ENCODE results near the gene UBE2E3.

The UBE2E3 gene

DNA sequence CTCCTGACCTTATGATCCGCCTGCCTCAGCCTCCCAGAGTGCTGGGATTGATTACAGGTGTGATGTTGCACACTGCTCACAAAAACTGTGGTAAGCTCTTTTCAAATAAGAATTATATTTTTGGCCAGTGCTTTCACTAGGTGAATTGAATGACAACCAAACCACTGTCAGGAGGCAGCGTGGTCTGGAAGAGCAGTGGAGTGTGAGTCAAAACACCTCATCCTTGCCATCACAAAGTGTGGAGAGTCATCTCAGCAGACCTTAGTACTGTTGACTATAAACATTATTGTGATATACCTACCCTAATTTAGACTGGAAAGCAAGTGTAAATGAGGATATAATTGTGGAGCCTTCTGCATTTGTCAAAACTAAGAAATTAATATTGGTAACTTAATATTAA is 61.3 kb downstream of the UBE2E3 start:
- TF ChIP-seq, protein P1, sequence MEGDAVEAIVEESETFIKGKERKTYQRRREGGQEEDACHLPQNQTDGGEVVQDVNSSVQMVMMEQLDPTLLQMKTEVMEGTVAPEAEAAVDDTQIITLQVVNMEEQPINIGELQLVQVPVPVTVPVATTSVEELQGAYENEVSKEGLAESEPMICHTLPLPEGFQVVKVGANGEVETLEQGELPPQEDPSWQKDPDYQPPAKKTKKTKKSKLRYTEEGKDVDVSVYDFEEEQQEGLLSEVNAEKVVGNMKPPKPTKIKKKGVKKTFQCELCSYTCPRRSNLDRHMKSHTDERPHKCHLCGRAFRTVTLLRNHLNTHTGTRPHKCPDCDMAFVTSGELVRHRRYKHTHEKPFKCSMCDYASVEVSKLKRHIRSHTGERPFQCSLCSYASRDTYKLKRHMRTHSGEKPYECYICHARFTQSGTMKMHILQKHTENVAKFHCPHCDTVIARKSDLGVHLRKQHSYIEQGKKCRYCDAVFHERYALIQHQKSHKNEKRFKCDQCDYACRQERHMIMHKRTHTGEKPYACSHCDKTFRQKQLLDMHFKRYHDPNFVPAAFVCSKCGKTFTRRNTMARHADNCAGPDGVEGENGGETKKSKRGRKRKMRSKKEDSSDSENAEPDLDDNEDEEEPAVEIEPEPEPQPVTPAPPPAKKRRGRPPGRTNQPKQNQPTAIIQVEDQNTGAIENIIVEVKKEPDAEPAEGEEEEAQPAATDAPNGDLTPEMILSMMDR (IDR thresholded peaks at IDR 0.05; ENCODE audit: insufficient read depth, low read length, missing control alignments), result no peak
- DNase-seq (ENCODE audit: low read depth, low spot score), result no peak
- no peak overlapping the region for H3K4me3 ChIP-seq (ENCODE audit: low read depth, low read length)
- ChIA-PET CTCF (no interaction called here), POLR2A (no interaction called here)

DNA sequence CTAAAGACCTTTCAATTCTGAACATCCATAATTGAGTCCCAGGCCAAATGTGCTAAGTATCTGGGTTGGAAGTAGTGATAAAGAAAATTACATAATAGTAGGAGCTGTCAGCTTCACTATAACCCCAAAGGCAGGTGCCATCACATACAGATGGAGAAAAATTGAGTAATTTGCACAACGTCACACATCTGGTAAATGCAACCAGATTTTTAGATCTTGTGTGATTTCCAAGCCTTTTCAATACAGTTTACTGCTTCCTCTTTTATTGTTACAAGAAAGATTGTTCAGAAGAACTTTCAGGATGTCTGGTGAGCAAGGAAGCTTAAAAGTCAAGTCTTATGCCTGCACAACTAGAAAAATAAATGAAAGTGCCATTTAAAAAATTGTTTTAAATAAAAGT is 62.3 kb downstream of the UBE2E3 start:
- H3K4me3 ChIP-seq (ENCODE audit: low read depth, low read length), result no peak overlapping the region
- POLR2A ChIA-PET, result no interaction called here
- TF ChIP-seq, protein P1 (IDR thresholded peaks at IDR 0.05; ENCODE audit: insufficient read depth, low read length, missing control alignments), result no peak
- no peak for DNase-seq (ENCODE audit: low read depth, low spot score)
- CTCF ChIA-PET, result interaction anchor here (1.0 kb wide), 1 partner anchor 10 kb away, joined by 3 read pairs; no protein-coding TSS in a partner anchor

DNA sequence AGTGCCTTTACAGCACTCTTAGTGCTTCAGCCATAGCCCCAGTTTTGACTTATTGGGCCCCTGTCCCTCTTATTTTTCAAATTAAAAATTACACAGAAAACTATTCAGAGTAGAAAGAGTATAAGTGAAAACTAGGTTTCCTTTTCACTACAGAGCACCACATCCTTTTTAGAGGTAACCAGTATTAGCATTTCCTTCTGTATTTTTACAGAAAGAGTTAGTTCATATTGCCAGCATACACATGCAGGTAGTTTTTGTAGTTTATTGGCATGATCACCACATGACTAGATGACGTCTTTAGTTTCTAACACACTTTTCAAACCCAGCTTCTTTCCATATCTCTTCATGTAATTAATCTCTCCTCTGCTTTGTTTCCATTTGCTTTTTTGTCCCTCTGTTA is 66.4 kb downstream of the UBE2E3 start:
- TF ChIP-seq, protein P1 (IDR thresholded peaks at IDR 0.05; ENCODE audit: insufficient read depth, low read length, missing control alignments), result no peak
- no peak for DNase-seq (ENCODE audit: low read depth, low spot score)
- ChIA-PET POLR2A (no interaction called here), CTCF (interaction anchor here (0.8 to 1.4 kb wide), 2 partner anchors 11 to 29 kb away, joined by 3 read pairs; no protein-coding TSS in a partner anchor)
- no peak overlapping the region for H3K4me3 ChIP-seq (ENCODE audit: low read depth, low read length)

DNA sequence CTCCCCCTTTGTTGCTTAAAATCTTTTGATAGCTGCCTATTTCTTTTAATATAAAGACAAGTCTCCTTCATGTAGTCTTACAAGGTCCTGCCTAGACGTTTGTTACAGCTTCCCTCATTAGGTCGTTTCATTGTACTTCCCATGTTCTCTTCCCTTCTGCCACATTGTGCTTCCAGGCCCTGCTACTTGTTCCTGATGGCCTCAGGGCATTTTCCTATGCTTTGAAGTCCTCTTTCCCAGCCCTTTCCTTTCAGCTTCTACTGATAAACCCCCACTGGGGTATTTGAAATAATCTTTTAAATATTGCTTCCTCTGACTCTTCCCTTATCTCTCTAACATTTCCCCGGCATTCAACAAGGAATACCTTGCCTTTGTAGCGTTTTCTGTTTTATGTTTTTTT is 67.4 kb downstream of the UBE2E3 start:
- ChIA-PET CTCF (interaction anchor here (1.4 kb wide), 1 partner anchor 28 kb away, joined by 3 read pairs; no protein-coding TSS in a partner anchor), POLR2A (no interaction called here)
- TF ChIP-seq, protein P1 (IDR thresholded peaks at IDR 0.05; ENCODE audit: insufficient read depth, low read length, missing control alignments), result no peak
- no peak overlapping the region for H3K4me3 ChIP-seq (ENCODE audit: low read depth, low read length)
- DNase-seq (ENCODE audit: low read depth, low spot score), result no peak

DNA sequence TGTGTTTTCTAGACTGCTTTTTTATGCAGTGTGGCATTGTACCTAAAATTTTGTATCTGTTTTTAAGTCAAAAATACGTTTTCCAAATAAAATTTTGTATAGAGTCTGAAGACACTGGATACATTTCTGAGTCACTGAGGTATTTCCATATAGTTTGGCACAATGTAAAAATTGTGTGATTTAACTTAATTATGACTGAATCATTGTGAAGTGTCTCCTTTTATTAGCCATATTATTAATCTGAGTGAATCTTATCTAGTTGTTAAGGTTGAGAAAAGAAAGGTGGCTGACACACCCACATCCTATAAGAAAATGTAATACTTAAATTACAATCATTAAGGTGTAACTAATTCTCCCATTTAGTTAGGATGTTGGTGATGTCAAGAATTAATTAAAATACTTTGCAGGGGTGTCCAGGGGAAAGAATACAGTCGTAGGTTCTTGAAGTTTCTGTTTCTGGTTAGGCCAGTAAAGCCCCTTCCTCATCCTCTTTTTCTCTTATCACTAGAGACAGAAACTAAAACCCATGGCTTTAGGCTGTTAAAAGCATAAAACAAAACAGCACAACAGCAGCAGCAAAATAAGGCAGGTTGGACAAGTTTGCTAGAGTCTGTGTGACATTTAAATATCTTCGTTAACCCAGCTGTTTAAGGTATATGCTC is 71.6 kb downstream of the UBE2E3 start:
- no peak for DNase-seq (ENCODE audit: low read depth, low spot score)
- no peak overlapping the region for H3K4me3 ChIP-seq (ENCODE audit: low read depth, low read length)
- ChIA-PET CTCF (interaction anchor here (1.1 kb wide), 1 partner anchor 664 kb away, joined by 3 read pairs; no protein-coding TSS in a partner anchor), POLR2A (no interaction called here)
- TF ChIP-seq, protein P1 (IDR thresholded peaks at IDR 0.05; ENCODE audit: insufficient read depth, low read length, missing control alignments), result no peak

DNA sequence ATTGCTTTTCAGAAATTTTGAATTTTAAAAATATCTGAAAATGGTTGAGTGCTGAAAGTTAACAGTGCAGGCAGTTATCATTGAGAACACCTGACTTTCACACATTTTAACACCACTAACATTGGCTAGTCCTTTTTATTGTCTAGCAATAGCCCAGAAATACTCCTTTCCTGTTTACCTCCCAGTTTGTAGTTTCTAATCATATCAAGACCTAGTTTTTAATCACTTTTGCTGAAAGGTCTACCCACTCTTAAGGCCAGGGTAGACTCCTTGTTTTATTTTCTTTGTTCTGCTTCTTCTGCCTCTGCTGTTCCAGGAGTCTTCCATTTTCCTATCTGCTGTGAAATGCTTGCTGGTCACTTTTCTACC is 72.1 kb downstream of the UBE2E3 start:
- CTCF ChIA-PET, result no interaction called here
- no peak for DNase-seq (ENCODE audit: low read depth, low spot score)
- POLR2A ChIA-PET, result no interaction called here
- TF ChIP-seq, protein P1 (IDR thresholded peaks at IDR 0.05; ENCODE audit: insufficient read depth, low read length, missing control alignments), result no peak
- H3K4me3 ChIP-seq (ENCODE audit: low read depth, low read length), result no peak overlapping the region
